ENCODE data around the gene UFC1.

UFC1 gene

GRCh38 chr1:161137881-161138280, 15.9 kb upstream of the UFC1 start:
- no peak for DNase-seq

GRCh38 chr1:161138431-161138830, 15.3 kb upstream of the UFC1 start:
- DNase-seq = no peak

- DNase-seq = no peak
These were observed 14.0 kb upstream of the UFC1 start for GRCh38 chr1:161139766-161140165.

- DNase-seq = no peak
These were observed 12.9 kb upstream of the UFC1 start for GRCh38 chr1:161140755-161141400.

GRCh38 chr1:161145832-161146231, 7.9 kb upstream of the UFC1 start:
- DNase-seq = no peak

- no peak for DNase-seq
These were observed 602 bp upstream of the UFC1 start for GRCh38 chr1:161153176-161153575.

GRCh38 chr1:161157867-161158266, 4.1 kb downstream of the UFC1 start:
- DNase-seq = no peak

- DNase-seq = no peak
These were observed 4.7 kb downstream of the UFC1 start for GRCh38 chr1:161158316-161159010.

- peak; percentile 85 for DNase-seq
These were observed 5.5 kb downstream of the UFC1 start, which contains the start of gene USP21 for GRCh38 chr1:161159087-161159912. Gene USP21 (plus strand): TSS chr1:161159500. CDS start chr1:161160641, 1,141 bp downstream.

GRCh38 chr1:161159913-161160243, 6.1 kb downstream of the UFC1 start:
- DNase-seq = no peak

GRCh38 chr1:161160671-161161145, 6.9 kb downstream of the UFC1 start:
- no peak for DNase-seq

- no peak for DNase-seq
These were observed 7.9 kb downstream of the UFC1 start for GRCh38 chr1:161161652-161162051.

GRCh38 chr1:161162052-161162451, 8.3 kb downstream of the UFC1 start:
- no peak for DNase-seq

GRCh38 chr1:161162806-161163205, 9.0 kb downstream of the UFC1 start:
- DNase-seq = no peak

GRCh38 chr1:161163793-161164192, 10.0 kb downstream of the UFC1 start:
- DNase-seq = no peak

GRCh38 chr1:161164901-161165610, 11.3 kb downstream of the UFC1 start:
- no peak for DNase-seq

- DNase-seq = peak; percentile 94
These were observed 12.2 kb downstream of the UFC1 start, which contains the start of gene PPOX for GRCh38 chr1:161165742-161166668. Gene PPOX (plus strand): TSS chr1:161166426. CDS start chr1:161166848, 422 bp downstream.

GRCh38 chr1:161166669-161167548, 13.1 kb downstream of the UFC1 start:
- no peak for DNase-seq

- DNase-seq = no peak
These were observed 15.1 kb downstream of the UFC1 start for GRCh38 chr1:161168906-161169305.

- no peak for DNase-seq
These were observed 17.4 kb downstream of the UFC1 start for GRCh38 chr1:161171191-161171590.

GRCh38 chr1:161171696-161172095, 17.9 kb downstream of the UFC1 start:
- no peak for DNase-seq

Measured in NCI-H1048 (cell line).